ENCODE data around the gene COQ8B. TPM values are rescaled to one million over a fixed set of nuclear protein-coding genes. Genes with fewer than 3 reads are reported as not detected.

COQ8B gene
- total and polyA plus RNA-seq, 2 experiments from 2014 or later = 82.5 to 90.6 TPM

DNA sequence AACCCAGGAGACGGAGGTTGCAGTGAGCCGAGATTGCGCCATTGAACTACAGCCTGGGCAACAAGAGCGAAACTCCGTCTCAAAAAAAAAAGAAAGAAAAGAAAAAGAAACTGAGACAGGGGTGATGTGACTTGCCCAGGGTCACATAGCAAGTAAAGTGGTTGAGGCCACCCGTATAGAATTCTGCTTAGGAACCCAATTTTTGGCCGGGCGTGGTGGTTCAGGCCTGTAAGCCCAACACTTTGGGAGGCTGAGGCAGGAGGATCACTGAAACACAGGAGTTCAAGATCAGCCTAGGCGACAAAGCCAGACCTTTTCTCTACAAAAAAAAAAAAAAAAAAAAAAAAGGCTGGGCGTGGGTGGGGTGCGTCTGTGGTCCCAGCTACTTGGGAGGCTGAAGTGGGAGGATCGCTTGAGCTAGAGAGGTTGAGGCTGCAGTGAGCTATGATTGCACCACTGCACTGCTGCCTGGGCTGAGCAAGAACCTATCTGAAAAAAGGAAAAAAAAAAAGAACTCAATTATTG lies 35.6 kb upstream of the COQ8B start:
- DNase-seq (ENCODE audit: low read depth in 1 of 2, low spot score in 1 of 2) = no peak
- TF ChIP-seq CTCF (IDR thresholded peaks at IDR 0.05; ENCODE audit: low read depth, low read length) = no peak
- H3K27ac ChIP-seq = no peak overlapping the region
- no peaks in the 10 kb centered on the region for H3K27me3 ChIP-seq
- peaks cover 5% of the 10 kb centered on the region for H3K36me3 ChIP-seq
- peak overlapping the region; percentile 64 for H3K4me3 ChIP-seq
- peaks cover 16% of the 10 kb centered on the region for H3K4me1 ChIP-seq (ENCODE audit: low read depth)
- no peaks in the 10 kb centered on the region for H3K9me3 ChIP-seq (ENCODE audit: low read depth)

GRCh38 chr19:40750874-40751537 lies 34.3 kb upstream of the COQ8B start, which contains the start of gene SNRPA:
Gene SNRPA, plus strand, starts transcription at chr19:40751203. Its CDS starts 206 bp downstream, at chr19:40751409.
- Histone ChIP-seq H3K9me3 (ENCODE audit: low read depth) (no peaks in the 10 kb centered on the region), H3K27me3 (no peaks in the 10 kb centered on the region), H3K4me3 (peak within 1 kb of the TSS; percentile 64), H3K4me1 (ENCODE audit: low read depth) (peaks cover 16% of the 10 kb centered on the region), H3K27ac (peak within 1 kb of the TSS; percentile 90), H3K36me3 (peaks cover 4% of the 10 kb centered on the region)
- TF ChIP-seq CTCF (IDR thresholded peaks at IDR 0.05; ENCODE audit: low read depth, low read length) = no peak
- peak; percentile 98 to 99 for DNase-seq (ENCODE audit: low read depth in 1 of 2, low spot score in 1 of 2)

DNA sequence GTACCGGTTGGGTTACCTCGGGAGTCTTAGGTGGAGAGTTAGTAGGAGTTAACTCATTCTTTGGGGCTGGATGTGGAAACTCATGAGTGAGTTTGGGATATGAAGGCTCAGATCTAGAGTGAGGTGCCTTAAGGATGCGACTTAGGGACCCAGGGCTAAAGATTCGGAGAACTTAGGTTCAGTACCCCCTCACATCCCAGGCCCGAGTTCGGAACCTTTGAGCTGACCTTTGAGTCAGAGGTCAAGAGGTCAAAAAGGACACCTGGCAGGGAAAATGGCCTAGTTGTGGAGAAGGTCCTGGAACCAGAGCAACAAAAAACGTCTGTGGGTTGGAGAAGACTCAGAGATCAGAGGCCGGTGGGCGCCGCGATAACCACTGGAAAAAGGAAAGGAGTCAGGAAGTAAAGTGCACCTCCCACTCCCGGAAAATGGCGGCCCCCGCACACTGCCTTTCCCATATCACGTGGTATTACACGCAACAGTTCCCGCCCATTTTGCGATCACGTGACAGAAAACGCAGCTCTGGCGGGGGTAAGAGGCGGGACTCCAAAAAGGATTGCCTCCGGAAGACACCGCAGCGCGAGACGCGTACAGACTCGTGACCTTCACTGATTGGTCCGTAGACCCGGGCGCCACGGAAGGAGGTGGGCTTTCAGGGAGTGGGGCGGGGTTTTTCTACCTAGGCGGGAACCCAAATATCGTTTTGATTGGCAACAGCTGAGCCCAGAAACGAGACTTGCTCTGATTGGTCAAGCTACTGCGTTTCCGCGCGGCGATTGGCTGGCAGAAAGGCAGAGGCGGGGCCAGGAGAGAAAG lies 33.6 kb upstream of the COQ8B start, which contains the start of gene ACTMAP:
ACTMAP (minus strand) TSS at position 420 of the 816 bp plus-strand sequence. CDS start 674 bp downstream, outside the sequence.
- TF ChIP-seq CTCF (IDR thresholded peaks at IDR 0.05; ENCODE audit: low read depth, low read length) = no peak
- peak; percentile 100 for DNase-seq (ENCODE audit: low read depth in 1 of 2, low spot score in 1 of 2)
- H3K9me3 ChIP-seq (ENCODE audit: low read depth) = no peaks in the 10 kb centered on the region

DNA sequence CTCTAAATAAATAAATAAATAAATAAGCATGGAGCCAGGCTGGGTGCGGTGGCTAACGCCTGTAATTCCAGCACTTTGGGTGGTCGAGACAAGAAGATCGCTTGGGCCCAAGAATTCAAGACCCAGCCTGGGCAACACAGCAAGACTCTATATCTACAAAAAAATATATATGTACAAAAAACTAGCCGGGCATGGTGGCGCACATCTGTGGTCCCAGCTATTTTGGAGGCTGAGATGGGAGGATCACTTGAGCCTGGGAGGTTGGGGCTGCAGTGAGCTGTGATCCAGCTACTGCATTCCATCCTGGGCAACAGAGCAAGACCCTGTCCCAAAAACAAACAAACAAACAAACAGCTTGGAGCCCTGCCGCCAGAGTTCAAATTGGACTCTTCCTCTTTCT lies 30.9 kb upstream of the COQ8B start:
- Histone ChIP-seq H3K4me1 (ENCODE audit: low read depth) (peaks cover 16% of the 10 kb centered on the region), H3K27ac (no peak overlapping the region), H3K4me3 (no peak overlapping the region), H3K27me3 (no peaks in the 10 kb centered on the region), H3K9me3 (ENCODE audit: low read depth) (no peaks in the 10 kb centered on the region), H3K36me3 (no peaks in the 10 kb centered on the region)
- no peak for DNase-seq (ENCODE audit: low read depth in 1 of 2, low spot score in 1 of 2)
- no peak for TF ChIP-seq CTCF (IDR thresholded peaks at IDR 0.05; ENCODE audit: low read depth, low read length)

More for the DNA sequence above, 33.6 kb upstream of the COQ8B start, which contains the start of gene ACTMAP:
- Histone ChIP-seq H3K27me3 (no peaks in the 10 kb centered on the region), H3K4me1 (ENCODE audit: low read depth) (peaks cover 16% of the 10 kb centered on the region), H3K36me3 (no peaks in the 10 kb centered on the region), H3K4me3 (peak within 1 kb of the TSS; percentile 64), H3K27ac (peak within 1 kb of the TSS; percentile 90)

GRCh38 chr19:40745402-40745780 lies 28.7 kb upstream of the COQ8B start:
- Histone ChIP-seq H3K4me3 (no peak overlapping the region), H3K36me3 (no peaks in the 10 kb centered on the region), H3K4me1 (ENCODE audit: low read depth) (peaks cover 16% of the 10 kb centered on the region), H3K27me3 (no peaks in the 10 kb centered on the region), H3K9me3 (ENCODE audit: low read depth) (no peaks in the 10 kb centered on the region), H3K27ac (peak overlapping the region; percentile 79)
- peak in 1 of 2 donors; percentile 86 for DNase-seq (ENCODE audit: low read depth in 1 of 2, low spot score in 1 of 2)
- no peak for TF ChIP-seq CTCF (IDR thresholded peaks at IDR 0.05; ENCODE audit: low read depth, low read length)

Data from cardiac muscle cell (in vitro differentiated cells and primary cell).